GM18526 (cell line): ENCODE results near the gene GEMIN2.

Experiments
- POLR2A ChIP-seq: IDR thresholded peaks from 3 replicates; pipeline ENCODE4 v1.6.1; 2011; ENCODE audit not compliant: insufficient read length; ENCODE audit errors: extremely low read depth

Gene GEMIN2

DNA sequence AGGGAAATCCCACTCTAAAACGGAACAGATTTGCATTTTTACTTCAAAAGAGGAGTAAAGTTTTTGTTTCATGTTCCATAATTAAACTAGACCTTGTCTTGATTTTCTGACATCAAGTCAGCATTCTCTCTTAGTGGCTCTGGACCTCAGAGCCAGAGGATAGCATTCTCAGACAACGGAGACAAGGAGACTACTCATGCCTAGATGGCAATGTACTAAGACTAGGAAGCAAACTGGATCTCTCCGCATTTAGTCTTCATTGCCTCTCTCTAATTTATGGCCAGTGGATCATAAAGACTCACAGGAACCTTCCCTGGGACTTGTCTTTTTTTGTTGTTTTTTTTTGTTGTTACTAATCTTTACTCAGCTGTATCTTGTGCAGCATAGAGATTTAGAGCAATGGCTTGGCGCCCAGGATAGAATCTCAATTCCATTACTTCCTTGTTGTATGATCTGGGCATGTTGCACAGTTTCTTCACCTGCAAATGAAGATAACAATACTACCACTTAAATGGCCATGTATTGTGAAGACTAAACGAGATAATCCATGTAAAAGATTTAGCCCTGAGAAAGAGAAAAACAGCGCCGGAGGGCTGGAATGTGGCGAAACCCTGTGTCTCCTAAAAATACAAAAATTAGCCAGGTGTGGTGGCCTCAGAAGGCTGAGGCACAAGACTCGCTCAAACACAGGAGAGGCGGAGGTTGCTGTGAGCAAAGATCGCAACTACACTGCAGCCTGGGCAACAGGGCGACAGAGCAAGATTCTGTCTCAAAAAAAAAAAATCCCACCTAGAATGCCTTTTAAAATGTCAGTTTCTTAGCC lies 4.0 kb upstream of the GEMIN2 start:
- TF ChIP-seq POLR2A: no peak

DNA sequence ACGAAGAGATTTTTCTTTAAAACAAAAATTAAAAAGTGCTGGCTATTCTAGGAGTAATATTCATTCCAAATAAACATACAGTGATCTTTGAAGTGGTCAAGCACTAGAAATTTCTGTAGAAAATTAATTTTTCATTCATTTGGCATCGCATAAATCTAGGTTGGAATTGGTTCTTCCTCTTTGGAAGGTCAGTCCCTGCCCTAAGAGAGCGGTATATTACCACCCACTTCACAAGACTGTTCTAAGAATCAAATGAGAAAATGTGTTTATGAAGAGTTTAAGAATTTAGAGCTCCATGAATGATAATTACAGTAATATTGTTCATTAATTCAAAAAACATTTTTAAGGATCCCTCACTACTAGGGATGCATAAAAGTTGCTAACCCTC lies 444 bp upstream of the GEMIN2 start:
- no peak for TF ChIP-seq POLR2A

DNA sequence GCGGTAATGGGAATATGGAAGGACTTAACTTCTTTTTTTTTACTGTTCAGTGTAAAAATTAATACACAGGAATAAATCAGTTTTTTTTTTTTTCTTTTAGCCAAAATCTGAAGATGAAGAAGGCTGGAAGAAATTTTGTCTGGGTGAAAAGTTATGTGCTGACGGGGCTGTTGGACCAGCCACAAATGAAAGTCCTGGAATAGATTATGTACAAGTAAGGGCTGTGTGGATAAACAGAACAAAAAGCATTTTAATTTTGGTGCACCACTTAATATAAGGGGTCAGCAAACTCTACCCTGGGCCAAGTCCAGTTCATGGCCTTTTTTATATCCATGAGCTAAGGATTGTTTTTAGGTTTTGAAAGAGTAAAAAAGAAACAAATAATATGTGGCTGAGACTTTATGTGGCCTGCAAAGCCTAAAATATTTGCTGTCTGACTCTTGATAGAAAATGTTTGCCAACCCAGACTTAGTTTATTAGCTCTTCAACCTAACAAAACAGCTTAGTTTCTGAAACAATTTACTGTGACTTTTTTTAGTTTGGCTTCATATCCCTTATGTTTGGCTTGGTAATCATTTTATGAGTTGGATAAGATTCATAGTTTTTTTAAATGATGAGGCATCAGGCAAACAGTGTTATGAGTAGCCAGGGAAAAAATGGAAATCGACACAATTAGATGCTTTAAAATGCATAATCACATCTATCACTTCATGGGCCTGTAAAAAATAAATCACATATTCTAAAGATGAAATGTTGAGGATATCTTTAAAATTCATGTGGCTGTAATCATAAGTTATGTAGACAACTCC lies 8.4 kb downstream of the GEMIN2 start:
- TF ChIP-seq POLR2A: no peak

DNA sequence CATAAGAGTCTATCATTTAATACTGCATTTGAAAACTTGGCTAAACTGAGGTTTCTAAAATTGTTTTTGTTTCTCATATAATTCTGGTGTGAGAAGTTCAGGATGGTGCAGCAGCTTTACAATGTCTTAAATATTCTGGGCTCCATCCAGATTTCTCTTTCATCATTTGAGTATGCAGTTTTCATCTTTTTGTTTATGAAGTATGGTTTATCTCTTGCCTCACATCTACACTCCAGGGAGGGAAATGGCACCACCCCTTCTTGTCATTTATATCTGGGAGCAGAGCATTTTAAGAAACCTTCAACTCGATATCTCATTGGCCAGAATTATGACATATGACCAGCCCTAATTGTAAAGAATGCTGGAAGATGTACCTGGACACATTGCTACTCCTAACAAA lies 24.3 kb downstream of the GEMIN2 start:
- TF ChIP-seq POLR2A: no peak

DNA sequence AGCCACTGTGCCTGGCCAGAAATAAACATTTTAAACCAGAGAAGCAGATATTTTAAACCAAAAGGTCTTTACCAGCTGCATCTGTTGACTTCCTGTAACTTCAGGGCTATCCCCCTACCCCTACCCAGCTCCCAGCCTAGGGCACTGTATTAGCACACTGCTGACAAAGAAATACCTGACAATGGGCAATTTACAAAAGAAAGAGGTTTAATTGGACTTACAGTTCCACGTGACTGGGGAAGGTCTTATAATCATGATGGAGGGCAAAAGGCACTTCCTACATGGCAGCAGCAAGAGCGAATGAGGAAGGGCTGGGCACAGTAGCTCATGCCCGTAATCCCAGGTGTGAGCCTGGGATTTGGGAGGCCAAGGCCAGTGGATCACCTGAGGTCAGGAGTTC lies 26.0 kb downstream of the GEMIN2 start:
- TF ChIP-seq POLR2A: no peak

DNA sequence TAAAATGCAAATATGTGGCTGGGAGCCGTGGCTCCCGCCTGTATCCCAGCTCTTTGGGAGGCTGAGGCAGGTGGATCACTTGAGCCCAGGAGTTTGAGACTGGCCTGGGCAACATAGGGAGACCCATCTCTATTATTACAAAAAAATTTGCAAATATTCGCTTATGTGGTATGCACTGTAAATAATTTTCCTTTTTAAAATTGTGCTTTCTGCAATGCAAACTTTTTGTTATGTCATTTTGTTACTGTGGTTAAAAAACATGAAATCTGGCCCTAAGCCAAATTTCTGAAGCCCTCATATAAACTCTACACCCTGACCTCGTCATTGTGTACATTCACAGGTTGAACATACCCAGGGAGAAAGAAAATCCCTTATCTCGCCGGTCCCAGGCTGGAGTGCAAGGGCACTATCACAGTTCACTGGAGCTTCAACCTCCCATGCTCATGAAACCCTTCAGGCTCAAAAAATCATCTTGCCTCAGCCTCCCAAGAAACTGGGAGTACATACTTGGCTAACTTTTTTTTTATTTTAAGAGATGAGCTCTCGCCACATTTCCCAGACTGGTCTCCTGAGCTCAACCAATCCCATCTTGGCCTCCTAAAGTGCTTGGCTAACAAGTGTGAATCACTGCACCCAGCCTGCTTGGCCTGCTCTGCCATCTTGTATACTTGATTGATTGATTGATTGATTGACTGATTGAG lies 31.3 kb downstream of the GEMIN2 start:
- no peak for TF ChIP-seq POLR2A

DNA sequence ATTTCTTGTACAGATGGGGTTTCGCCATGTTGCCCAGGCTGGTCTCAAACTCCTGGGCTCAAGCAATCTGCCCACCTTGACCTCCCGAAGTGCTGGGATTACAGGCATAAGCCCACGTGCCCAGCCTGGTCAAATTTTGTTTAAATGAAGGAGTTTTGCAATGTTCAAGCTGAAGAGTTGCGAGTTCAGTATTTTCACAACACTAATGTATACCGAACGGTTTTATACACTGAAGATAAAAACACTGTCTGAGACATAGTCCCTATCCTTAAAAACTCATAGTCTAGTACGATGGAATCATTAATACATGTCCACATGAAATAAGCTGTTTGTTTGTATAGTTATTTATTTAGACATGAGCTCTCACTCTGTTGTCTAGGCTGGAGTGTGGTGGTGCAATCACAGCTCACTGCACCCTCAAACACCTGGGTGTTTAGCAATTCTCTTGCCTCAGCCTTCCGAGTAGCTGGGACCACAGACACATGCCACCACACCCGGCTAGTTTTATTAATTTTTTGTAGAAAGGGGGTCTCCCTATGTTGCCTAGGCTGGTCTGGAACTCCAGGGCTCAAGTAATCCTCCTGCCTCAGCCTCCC lies 40.6 kb downstream of the GEMIN2 start:
- no peak for TF ChIP-seq POLR2A

DNA sequence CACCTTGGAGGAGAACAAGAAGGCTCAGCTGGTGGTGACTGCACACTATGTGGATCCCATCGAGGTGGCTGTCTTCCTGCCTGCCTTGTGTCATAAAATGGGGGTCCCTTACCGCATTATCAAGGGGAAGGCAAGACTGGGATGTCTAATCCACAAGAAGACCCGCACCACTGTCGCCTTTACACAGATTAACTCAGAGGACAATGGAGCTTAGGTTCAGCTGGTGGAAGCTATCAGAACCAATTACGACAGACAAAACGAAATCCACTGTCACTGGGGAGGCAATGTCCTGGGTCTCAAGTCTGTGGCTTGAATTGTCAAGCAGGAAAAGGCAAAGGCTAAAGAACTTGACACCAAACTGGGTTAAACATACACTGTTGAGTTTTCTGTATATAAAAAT lies 43.4 kb downstream of the GEMIN2 start:
- no peak for TF ChIP-seq POLR2A

DNA sequence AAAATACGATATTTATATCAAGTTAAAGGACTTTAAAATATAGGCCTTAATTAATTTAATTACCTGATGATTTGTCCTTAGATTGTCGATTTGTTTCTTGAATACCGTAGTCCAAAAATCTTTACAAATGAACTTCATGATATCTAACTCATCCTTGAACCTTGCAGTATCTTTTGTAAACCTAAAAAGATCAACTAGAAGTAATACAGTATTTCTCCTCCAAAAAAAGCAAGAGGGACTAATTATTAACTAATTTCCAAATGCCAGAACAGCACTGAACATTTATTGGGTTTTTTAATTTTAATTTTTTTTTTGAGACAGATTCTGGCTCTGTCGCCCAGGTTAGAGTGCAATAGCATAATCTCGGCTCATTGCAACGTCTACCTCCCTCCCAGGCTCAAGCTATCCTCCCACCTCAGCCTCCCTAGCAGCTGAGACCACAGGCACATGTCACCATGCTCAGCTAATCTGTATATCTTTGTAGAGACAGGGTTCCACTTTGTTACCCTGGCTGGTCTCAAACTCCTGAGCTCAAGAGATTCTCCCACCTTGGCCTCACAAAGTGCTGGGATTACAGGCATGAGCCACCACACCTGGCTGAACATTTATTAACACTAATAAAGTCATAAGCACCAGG lies 44.2 kb downstream of the GEMIN2 start:
- TF ChIP-seq POLR2A: no peak

DNA sequence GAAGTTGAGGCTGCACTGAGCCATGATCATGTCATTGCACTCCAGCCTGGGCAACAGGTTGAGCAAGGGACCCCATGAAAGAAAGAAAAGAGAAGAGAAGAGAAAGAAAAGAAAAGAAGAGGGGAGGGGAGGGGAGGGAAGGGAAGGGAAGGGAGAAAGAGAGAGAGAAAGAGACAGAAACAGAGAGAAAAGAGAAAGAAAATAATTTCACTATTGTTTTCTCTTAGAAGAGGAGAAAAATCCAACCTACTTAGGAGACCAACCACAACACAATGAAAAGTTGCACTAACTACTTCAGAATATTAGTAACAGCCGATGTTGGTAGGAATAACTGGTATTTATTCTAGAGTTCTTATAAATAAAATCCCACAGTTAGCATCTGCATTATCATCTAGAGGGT lies 46.4 kb downstream of the GEMIN2 start:
- TF ChIP-seq POLR2A: no peak

DNA sequence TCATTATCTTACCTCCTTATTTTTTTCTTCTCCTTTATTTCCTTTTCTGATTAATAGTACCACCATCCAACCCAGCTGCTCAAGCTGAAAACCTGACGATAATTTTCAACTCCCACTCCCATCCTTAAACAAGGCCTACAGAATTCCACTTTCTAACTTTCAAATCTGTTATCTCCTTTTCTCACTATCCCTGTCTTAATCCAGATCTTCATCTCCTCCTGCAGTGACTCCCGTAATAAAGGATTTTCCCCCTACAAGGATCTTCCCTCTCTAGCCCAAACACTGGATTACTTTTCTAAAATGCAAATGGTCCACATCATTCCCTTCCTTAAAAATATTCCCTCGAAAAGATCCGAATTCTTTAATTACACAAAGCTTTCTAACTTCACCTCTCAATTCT lies 54.5 kb downstream of the GEMIN2 start:
- TF ChIP-seq POLR2A: no peak

DNA sequence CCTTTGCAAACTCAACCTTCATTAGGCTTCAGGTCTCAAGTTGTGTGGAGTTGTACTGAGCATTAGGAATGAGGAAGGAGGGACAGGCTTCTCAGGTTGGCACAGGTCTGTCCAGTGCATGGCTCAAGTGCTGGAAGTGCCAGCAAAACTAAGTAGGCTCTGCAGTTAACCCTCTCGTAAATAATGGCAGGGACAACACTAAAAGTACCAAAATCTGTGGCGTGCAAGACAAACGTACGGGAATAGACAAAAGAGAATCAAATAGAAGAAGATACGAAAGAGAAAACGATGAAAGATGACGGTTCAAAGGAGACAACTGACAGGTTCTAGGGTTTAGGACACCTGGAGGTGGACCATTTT lies 55.4 kb downstream of the GEMIN2 start:
- TF ChIP-seq POLR2A: no peak

DNA sequence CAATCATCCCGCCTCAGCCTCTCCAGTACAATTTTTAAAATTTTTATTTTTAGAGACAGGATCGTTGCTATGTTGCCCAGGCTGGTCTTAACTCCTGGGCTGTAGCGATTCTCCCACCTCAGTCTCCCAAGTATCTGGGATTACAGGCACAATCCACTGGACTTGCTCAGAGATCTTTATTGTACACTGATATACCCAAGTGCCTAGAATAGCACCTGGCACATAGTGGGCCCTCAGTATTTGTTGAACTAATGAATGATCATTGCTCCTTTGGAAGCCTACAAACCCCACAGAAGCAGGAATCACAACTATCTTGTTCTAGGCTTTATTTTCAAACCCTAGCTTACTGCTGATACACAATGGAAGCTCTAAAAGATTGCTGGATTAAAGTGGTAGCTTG lies 59.1 kb downstream of the GEMIN2 start:
- no peak for TF ChIP-seq POLR2A

DNA sequence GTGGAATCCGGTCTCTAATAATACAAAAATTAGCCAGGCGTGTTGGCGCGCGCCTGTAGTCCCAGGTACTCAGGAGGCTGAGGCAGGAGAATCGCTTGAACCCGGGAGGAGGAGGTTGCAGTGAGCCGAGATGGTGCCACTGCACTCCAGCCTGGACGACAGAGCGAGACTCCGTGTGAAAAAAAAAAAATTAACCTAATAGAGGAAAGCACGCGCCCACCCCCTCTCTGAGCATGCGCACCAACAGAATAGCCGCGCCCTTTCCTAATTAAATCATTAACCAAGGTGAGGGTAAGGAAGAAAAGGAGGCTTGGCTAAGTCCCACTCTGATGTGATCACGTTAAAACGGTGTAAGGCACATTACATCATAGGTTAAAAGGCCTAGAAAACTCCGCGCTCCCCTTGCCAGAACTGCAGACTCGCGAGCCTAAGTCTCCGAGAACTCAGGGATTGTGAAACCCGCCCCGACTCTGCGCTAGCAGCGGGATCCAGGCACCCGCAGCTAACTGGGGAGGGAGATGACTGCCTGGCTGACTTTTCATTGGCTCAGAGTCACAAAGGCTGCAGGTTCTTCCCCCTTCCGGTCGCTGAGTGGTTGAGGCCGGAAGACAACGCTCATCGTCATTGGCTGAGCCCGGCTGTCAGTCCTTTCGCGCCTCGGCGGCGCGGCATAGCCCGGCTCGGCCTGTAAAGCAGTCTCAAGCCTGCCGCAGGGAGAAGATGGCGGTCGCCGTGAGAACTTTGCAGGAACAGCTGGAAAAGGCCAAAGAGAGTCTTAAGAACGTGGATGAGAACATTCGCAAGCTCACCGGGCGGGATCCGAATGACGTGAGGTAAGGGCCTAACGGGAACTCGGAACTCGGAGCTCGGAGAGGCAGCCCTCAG lies 60.7 kb downstream of the GEMIN2 start, which contains the start of gene PNN:
Gene PNN (plus strand): TSS at position 695 of the 885 bp plus-strand sequence. CDS start 26 bp downstream, at position 721.
- peak; percentile 89 for TF ChIP-seq POLR2A

DNA sequence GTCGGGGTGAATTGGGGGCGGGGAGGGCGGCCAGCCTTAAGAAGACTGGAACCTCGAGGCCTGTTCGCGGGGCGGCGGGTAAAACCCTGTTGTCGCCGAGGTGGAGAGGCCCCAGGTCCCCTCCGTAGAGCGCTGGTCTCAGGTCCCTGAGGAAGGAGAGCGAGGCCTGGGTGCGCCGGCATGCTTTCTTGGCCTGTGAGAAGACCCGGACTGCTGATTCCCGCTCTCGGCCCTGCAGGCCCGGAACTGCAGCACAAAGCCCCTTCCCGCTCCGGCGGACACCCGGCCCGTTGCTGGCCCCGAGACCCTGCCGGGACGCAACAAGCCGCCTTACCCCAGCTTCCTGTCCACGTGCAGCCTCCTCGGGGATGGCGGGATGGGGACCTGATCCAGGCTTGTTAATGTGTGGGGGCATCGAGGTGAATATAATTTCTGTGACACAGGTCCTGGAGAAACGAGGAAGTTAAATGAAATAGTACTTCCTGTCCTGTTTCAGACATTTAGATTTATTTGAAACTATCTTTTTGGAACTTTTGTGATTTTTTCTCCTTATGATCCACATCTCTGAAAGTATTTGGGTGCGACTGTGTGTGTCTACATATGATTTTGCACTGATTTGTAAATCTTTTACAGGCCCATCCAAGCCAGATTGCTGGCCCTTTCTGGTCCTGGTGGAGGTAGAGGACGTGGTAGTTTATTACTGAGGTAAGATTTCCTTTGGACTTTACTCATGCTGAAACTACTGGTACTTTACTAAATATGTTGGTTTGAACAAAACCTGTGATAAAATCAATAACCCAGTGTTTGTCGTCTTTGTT lies 61.5 kb downstream of the GEMIN2 start:
- no peak for TF ChIP-seq POLR2A
